Ovary (tissue), 9 donors: ENCODE measurements around the gene ID3. TPM values are rescaled to one million over a fixed set of nuclear protein-coding genes. Genes with fewer than 3 reads are reported as not detected.

Source experiments
- DNase-seq, 5 donors: peaks; one replicate each; pipeline ENCODE4 v3.0.0-alpha.2; 2019 to 2020
- H3K27ac ChIP-seq, 2 donors: fragments of 200-600 bp; one replicate each; pipeline versions ENCODE4 v1.5.1 to v1.8.0; 2019 to 2022
- H3K27me3 ChIP-seq: fragments of 200-600 bp; one replicate; pipeline ENCODE4 v1.8.0; 2022
- H3K36me3 ChIP-seq: fragments of 200-600 bp; sonication (generic); one replicate; pipeline ENCODE4 v1.5.1; 2019
- H3K4me1 ChIP-seq: one replicate; pipeline ENCODE4 v1.8.1; 2013; ENCODE audit warnings: mild to moderate bottlenecking, moderate library complexity; ENCODE audit not compliant: insufficient read depth
- H3K4me3 ChIP-seq: fragments of 200-600 bp; sonication (generic); one replicate; pipeline ENCODE4 v1.5.1; 2017
- H3K9me3 ChIP-seq, 2 donors: fragments of 200-600 bp in 1 of 2; sonication (generic) in 1 of 2; one replicate each; pipeline versions ENCODE4 v1.5.1 to v1.8.1; 2013 to 2019; ENCODE audit warnings: mild to moderate bottlenecking in 1 of 2, moderate library complexity in 1 of 2
- EP300 ChIP-seq: sonication (generic); formaldehyde crosslinking; IDR thresholded peaks from one replicate; pipeline ENCODE4 v1.6.1; 2017; ENCODE audit warnings: antibody characterized with exemption
- POLR2A ChIP-seq: fragments of 450-650 bp; IDR thresholded peaks from one replicate; pipeline ENCODE4 v1.6.1; 2017; ENCODE audit warnings: antibody characterized with exemption, mild to moderate bottlenecking, moderate library complexity
- WGBS, 3 donors: extraction: QIAGEN DNeasy Blood & Tissue Kit in 1 of 3; methylation state at CpG; one replicate each; pipeline versions ENCODE4 v1.1.5 to v1.1.7; 2013 to 2017; 5-methylcytosine and 5-hydroxymethylcytosine counted together
- intact Hi-C, 4 donors: fragments of 100-400 bp; cut with DNase I; formaldehyde crosslinking; loops; one replicate each; pipeline versions ENCODE4 v1.11.0 to v1.15.1; 2022 to 2023
- polyA plus RNA-seq, 2 donors: library from polyadenylated mRNA; stranded (reverse); fragments of 200-250 nt in 1 of 2; fragments of 350-450 nt in 1 of 2; fragmentation: Illumina TruSeq in 1 of 2; extraction: RNeasy Lipid Tissue Mini Kit (QIAGEN cat#74804) in 1 of 2; gene quantifications; one replicate each; pipeline ENCODE4 v1.2.3, GENCODE V29; 2013 to 2014
- total RNA-seq, 7 donors: library from RNA; depleted of rRNA in 2 of 7; stranded (reverse); fragments of >200 nt in 2 of 7; fragmentation: NEBNext Ultra II Directional in 3 of 7; extraction: Animal tissue kit (Norgen Biotek cat#: 25700) in 3 of 7; gene quantifications; one replicate each; pipeline versions ENCODE4 v1.1.0 to v1.2.4, GENCODE V29; 2016 to 2023
- TF ChIP-seq, protein P1 (sequence below), 3 donors: fragments of 450-650 bp in 2 of 3; fragments of 200-600 bp in 1 of 3; IDR thresholded peaks; one replicate each; pipeline versions ENCODE4 v1.5.1 to v1.8.0; 2016 to 2022; ENCODE audit warnings: antibody characterized with exemption in 3 of 3, mild to moderate bottlenecking in 1 of 3
- donor health status: DM: no; HTN: no; CAD: no; lungs with moderate emphysema.
- donor health status: DM: no; HTN: no; CAD: no.
- donor health status: Bipolar disorder and iron deficiency.
- donor health status: DM: yes; HTN: yes; CAD: no.
- donor health status: DM: no; HTN: no; CAD: no.
- donor health status: DM: yes; HTN: yes; CAD: no.

The ID3 gene
- total and polyA plus RNA-seq, 9 donors = 37.9 to 274 (median 143) TPM

DNA sequence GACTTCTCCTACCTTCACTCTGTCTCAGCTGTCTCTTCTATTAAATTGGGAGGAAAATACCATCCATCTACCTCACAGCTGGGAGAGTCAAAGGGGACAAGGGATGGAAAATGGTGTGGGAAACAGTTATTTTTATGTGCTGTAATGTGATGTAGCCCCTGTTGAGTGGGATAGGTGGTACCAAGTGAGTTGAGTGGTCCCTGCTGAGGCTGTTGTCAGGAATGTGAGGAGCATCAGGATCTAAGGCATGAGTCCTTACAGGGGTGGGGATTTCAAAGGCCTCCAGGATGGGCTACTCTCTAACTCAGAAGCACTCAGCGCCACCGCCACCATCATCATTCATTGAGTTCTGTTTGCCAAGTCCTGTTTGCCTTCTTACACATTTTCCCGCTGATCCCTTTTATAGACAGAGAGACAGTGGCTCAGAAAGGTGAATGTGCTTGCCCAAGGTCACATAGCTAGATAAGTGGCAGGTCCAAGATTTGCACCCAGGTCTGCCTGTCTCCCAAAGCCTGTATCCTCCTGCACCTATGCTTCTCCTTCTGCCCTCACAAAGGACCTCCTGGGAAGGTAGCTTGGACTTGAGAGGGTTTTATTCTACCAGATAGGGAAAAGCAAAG, 4.6 kb upstream of the ID3 start:
- peaks cover 28% of the 10 kb centered on the region for H3K4me1 ChIP-seq
- no peak for DNase-seq
- no peaks in the 10 kb centered on the region for H3K9me3 ChIP-seq
- H3K4me3 ChIP-seq = no peak overlapping the region
- WGBS, 3 donors = 93 to 96% (median 95%) methylated on average over 3 of the region's 3 CpGs
- H3K27me3 ChIP-seq = no peaks in the 10 kb centered on the region
- no peaks in the 10 kb centered on the region for H3K36me3 ChIP-seq
- intact Hi-C loops = no loop called here
- TF ChIP-seq, protein P1, sequence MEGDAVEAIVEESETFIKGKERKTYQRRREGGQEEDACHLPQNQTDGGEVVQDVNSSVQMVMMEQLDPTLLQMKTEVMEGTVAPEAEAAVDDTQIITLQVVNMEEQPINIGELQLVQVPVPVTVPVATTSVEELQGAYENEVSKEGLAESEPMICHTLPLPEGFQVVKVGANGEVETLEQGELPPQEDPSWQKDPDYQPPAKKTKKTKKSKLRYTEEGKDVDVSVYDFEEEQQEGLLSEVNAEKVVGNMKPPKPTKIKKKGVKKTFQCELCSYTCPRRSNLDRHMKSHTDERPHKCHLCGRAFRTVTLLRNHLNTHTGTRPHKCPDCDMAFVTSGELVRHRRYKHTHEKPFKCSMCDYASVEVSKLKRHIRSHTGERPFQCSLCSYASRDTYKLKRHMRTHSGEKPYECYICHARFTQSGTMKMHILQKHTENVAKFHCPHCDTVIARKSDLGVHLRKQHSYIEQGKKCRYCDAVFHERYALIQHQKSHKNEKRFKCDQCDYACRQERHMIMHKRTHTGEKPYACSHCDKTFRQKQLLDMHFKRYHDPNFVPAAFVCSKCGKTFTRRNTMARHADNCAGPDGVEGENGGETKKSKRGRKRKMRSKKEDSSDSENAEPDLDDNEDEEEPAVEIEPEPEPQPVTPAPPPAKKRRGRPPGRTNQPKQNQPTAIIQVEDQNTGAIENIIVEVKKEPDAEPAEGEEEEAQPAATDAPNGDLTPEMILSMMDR (IDR thresholded peaks at IDR 0.05) = no peak
- TF ChIP-seq EP300 (no peak), POLR2A (no peak)
- peak overlapping the region in 1 of 2 donors; percentile 85 for H3K27ac ChIP-seq

DNA sequence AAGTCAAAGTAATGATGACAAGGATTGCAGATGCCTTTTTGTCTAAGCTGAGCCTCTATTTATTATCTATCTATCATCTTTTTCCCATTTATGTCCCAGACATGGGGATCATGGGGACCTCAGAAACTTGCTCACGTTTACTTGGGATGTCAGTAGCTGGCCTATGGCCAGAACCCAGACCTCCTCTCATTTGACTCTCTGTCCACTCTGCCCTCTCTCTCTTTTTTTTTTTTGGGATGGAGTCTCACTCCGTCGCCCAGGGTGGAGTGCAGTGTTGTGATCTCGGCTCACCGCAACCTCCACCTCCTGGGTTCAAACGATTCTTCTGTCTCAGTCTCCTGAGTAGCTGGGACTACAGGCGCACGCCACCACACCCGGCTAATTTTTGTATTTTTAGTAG, 3.7 kb upstream of the ID3 start:
- Histone ChIP-seq H3K27me3 (no peaks in the 10 kb centered on the region), H3K4me3 (no peak overlapping the region), H3K36me3 (no peaks in the 10 kb centered on the region), H3K27ac (peak overlapping the region; percentile 2 to 85), H3K4me1 (peaks cover 25% of the 10 kb centered on the region), H3K9me3 (no peaks in the 10 kb centered on the region)
- intact Hi-C loops = no loop called here
- DNase-seq = peak in 1 of 5 donors; percentile 39
- TF ChIP-seq POLR2A = no peak
- no peak for TF ChIP-seq EP300
- TF ChIP-seq, protein P1 (IDR thresholded peaks at IDR 0.05) = no peak
- 49 to 54% (median 51%) methylated on average over 9 of the region's 9 CpGs for WGBS, 3 donors

DNA sequence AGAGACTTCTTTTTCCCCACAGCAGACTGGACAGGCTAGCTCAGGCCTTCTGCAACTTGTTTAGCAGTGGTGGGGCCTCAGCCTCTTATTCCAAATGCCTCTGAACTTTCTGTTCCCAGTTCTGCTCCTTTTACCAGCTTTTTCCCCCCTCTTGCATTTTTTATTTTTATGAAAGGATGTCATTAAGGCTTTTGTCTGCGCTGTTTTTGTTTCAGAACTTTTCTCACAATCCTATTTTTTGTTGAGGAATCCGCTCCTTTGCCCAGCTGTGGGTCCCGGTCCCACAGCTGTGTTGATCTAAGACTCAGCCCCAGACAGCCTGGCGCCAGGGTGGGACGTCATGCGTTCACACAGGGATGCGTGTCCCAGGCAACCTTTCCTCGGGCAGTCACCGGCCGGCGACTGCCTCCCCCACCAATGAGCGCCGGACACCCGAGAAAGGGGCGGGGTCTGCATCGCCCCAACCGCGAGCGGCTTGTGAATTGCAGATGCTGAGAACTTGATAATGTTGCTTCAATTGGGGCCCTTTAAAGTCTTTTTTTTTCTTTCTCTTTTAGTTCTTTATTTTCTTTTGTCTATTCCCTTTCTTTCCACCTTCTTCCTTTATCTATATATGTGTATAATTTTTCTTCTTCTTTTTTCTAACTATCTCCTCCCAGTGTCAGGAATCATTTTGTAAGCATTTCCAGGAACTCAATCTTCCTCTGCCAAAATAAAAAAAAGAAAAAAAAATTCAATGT, 3.0 kb upstream of the ID3 start:
- no peaks in the 10 kb centered on the region for H3K9me3 ChIP-seq
- TF ChIP-seq POLR2A (peak; percentile 47), EP300 (no peak)
- 0 to 2% (median 1%) methylated on average over 19 of the region's 19 CpGs for WGBS, 3 donors
- H3K4me1 ChIP-seq = peaks cover 22% of the 10 kb centered on the region
- no peaks in the 10 kb centered on the region for H3K36me3 ChIP-seq
- no peak overlapping the region for H3K4me3 ChIP-seq
- intact Hi-C loops = no loop called here
- H3K27ac ChIP-seq = peak overlapping the region in 1 of 2 donors; percentile 85
- peak; percentile 91 to 96 (median 92) for DNase-seq
- no peaks in the 10 kb centered on the region for H3K27me3 ChIP-seq

DNA sequence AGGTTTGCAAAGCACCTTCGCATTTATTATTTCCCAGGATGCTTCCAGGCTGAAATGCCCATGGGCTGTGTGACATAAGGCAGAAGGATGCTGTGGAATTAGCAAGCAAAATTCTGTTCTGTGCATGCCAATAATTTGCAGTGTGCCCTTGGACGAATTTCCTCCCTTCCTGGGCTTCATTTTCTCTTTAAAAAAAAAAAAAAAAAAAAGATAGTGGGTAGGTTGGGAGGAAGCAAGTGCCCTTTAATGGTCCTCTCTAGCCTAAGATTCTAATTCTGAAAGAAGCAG, 2.5 kb upstream of the ID3 start:
- Histone ChIP-seq H3K36me3 (no peaks in the 10 kb centered on the region), H3K4me3 (no peak overlapping the region), H3K27me3 (no peaks in the 10 kb centered on the region), H3K27ac (peak overlapping the region in 1 of 2 donors; percentile 85), H3K9me3 (no peaks in the 10 kb centered on the region), H3K4me1 (peaks cover 25% of the 10 kb centered on the region)
- 12 to 31% (median 22%) methylated on average over 2 of the region's 2 CpGs for WGBS, 3 donors
- intact Hi-C loops = no loop called here
- TF ChIP-seq EP300 = no peak
- TF ChIP-seq, protein P1 (IDR thresholded peaks at IDR 0.05) = no peak
- TF ChIP-seq POLR2A = no peak
- no peak for DNase-seq
